Sigmoid colon (tissue), 3 donors: ENCODE results near the gene GLDC.

ENCODE experiments used
- POLR2A ChIP-seq, 2 donors: fragments of 450-650 bp; IDR thresholded peaks; one replicate each; pipeline ENCODE4 v1.6.1; 2016; ENCODE audit warnings: antibody characterized with exemption in 2 of 2, mild to moderate bottlenecking in 2 of 2, moderate library complexity in 2 of 2
- TF ChIP-seq, protein P1 (sequence below), 4 experiments: fragments of 450-650 bp in 3 of 4; fragments of 200-600 bp in 1 of 4; IDR thresholded peaks; one replicate each; pipeline ENCODE4 v1.5.1; 2016 to 2019; ENCODE audit warnings: antibody characterized with exemption in 4 of 4, mild to moderate bottlenecking in 3 of 4, moderate library complexity in 2 of 4

DNA sequence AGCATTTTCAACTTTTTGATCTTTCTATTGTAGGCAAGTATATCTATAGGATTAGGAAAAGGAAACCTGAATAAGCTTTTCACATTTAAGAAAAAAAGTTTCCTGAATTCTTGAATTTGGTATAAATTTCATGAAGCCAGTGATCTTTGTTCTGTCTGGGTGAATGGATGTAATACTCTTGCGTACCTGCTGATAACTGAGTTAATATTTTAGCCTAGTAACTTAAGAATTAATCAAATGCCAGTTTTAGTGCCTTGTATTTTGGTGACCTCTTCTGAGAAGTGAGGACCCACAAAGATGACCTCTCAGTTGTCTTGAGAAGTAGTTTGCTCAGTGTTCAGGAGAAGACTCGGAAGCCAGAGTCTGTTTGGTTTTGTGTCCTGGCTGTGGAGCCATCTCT, 154.7 kb downstream of the GLDC start:
- TF ChIP-seq, protein P1, sequence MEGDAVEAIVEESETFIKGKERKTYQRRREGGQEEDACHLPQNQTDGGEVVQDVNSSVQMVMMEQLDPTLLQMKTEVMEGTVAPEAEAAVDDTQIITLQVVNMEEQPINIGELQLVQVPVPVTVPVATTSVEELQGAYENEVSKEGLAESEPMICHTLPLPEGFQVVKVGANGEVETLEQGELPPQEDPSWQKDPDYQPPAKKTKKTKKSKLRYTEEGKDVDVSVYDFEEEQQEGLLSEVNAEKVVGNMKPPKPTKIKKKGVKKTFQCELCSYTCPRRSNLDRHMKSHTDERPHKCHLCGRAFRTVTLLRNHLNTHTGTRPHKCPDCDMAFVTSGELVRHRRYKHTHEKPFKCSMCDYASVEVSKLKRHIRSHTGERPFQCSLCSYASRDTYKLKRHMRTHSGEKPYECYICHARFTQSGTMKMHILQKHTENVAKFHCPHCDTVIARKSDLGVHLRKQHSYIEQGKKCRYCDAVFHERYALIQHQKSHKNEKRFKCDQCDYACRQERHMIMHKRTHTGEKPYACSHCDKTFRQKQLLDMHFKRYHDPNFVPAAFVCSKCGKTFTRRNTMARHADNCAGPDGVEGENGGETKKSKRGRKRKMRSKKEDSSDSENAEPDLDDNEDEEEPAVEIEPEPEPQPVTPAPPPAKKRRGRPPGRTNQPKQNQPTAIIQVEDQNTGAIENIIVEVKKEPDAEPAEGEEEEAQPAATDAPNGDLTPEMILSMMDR (IDR thresholded peaks at IDR 0.05) = no peak
- TF ChIP-seq POLR2A (IDR thresholded peaks at IDR 0.05) = no peak
